Measurements from ENCODE around the gene CABP1.
"Not testable (repeated sequence)": the region's sequence is repeated elsewhere in the genome, so short reads cannot be mapped to it uniquely, and the experiment has no call there.

CABP1 gene

GRCh38 chr12:120639771-120640721 is at the start of gene CABP1:
TSS of gene CABP1 (plus strand) at chr12:120640626. CDS start at chr12:120640686, 60 bp downstream.
- peak; percentile 26 for DNase-seq (ENCODE audit: low read depth, low spot score)

DNA sequence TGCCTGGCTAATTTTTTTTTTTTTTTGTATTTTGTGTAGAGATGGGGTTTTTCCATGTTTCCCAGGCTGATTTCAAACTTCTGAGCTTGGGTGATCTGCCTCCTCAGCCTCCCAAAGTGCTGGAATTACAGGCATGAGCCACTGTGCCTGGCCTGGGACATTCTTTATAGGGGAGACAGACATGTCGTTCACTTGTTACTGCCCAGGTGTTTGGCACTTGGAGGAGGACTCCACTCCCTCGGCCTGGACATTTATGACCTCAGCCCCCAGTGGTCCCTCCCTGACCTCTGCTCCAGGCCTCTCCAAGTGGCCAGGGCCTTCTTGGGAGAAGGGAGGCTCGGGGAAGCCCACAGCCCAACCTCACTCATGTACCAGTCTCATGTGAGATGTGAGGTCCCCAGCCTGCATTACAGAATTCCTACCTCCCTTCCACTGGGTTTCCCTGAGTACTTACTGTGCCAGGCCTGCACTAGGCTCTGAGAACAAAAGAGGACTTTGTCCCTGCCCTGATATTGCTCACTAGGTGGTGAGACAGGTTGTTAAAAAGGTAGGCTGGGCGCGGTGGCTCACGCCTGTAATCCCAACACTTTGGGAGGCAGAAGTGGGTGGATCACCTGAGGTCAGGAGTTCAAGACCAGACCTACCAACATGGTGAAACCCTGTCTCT is 49.6 kb upstream of the CABP1 start:
- DNase-seq (ENCODE audit: low read depth, low spot score) = no peak

DNA sequence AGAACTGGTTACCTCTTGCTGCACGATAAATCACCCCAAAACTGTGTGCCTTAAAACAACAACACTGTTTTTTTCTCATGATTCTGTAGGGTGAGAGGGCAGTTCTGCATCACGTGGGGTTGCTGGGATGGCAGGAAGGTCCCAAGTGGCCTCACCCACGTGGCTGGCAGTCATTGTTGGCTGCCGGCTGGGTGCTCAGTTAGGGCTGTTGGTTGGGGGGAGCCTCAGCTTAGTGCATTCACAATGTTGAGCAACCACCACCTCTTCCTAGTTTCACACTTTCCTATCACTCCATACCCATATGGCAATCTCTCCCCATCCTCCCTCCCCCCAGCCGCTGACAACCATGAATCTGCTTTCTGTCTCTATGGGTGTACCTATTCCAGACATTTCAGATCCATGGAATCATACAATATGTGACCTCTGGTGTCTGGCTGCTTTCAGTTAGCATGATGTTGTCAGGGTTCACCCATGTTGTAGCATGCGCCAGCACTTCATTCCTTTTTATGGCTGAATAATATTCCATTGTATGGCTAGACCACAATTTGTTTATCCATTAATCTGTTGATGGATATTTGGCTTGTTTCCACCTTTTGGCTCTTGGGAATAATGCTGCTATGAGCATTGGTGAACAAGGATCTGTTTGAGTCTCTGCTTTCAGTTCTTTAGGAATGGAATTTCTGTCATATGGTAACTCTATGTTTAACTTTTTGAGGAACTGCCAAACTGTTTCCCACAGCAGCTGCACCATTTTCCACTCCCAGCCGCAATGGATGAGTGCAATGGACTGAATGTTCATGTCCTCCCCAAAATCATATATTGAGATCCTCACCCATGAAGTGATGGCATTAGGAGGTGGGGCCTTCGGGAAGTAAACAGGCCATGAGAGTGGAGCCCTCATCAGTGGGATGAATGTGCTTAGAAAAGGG is 48.0 kb upstream of the CABP1 start:
- DNase-seq (ENCODE audit: low read depth, low spot score) = no peak

- DNase-seq (ENCODE audit: low read depth, low spot score) = no peak
These were observed 43.5 kb upstream of the CABP1 start for GRCh38 chr12:120596901-120597300.

- DNase-seq (ENCODE audit: low read depth, low spot score) = no peak
These were observed 42.6 kb upstream of the CABP1 start for GRCh38 chr12:120597861-120598260.

- DNase-seq (ENCODE audit: low read depth, low spot score) = no peak
These were observed 41.6 kb upstream of the CABP1 start for GRCh38 chr12:120598674-120599463.

DNA sequence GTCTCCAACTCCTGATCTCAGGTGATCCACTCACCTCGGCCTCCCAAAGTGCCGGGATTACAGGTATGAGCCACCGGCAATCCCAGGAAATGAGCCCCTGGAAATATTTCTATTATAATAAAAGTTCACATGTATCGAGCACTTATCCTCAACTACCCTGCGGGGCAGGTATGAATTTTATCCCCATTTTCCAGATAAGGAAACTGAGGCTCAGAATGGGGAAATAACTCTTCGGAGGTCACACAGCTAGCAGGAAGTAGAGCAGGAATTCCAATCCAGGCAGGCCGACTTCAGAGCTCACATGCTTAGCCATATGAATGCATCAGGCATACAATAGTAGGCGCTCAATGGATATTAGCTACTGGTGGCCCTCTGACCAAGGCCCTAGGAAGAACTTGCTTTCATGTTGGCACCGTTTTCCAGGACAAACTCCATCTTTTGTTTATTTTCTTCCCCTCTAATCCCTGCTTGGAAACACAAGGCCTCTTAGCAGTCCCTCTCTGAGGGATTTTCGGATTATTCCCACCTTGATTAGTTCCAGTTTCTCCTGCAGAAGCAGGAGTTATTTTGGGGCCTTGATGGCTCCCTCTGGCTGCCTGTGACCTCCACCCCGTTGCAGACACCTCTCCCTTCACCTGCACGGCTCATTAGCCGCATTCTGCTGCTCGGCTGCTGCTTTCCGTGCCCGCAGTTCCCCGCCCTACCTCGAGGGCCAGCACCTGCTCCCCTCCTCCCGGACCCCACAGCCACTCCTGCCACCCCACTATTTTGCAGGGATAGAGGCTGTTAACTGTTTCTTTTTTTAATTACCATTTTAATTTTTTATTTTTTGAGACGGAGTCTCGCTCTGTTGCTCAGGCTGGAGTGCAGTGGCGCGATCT is 40.5 kb upstream of the CABP1 start:
- no peak for DNase-seq (ENCODE audit: low read depth, low spot score)

DNA sequence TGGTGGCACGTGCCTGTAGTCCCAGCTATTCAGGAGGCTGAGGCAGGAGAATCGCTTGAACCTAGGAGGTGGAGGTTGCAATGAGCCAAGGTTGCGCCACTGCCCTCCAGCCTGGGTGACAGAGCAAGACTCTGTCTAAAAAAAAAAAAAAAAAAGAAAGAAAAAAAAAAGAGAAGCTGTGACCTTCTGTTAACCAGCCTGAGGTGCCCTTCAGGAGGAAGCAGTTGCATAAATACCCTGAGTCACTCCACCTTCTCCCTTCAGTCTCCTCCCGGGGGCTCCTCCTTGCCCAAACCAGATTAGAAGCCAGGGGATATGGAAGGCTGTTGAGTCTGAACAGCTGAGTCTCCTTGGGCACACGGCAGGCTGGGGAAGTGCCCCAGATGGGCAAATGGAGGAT is 38.0 kb upstream of the CABP1 start:
- not testable (repeated sequence) for DNase-seq (ENCODE audit: low read depth, low spot score)

DNA sequence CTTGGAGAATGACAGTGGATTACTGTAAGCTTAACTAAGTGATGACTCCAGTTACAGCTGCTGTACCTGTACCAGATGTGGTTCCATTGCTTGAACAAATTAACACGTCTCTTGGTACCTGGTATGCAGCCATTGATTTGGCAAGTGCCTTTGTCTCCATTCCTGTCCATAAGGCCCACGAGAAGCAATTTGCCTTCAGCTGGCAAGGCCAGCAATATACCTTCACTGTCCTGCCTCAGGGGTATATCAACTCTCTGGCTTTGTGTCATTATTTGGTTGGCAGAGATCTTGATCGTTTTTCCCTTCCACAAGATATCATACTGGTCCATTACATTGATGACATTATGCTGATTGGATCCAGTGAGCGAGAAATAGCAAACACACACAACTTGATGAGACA is 29.9 kb upstream of the CABP1 start:
- DNase-seq (ENCODE audit: low read depth, low spot score) = no peak

DNA sequence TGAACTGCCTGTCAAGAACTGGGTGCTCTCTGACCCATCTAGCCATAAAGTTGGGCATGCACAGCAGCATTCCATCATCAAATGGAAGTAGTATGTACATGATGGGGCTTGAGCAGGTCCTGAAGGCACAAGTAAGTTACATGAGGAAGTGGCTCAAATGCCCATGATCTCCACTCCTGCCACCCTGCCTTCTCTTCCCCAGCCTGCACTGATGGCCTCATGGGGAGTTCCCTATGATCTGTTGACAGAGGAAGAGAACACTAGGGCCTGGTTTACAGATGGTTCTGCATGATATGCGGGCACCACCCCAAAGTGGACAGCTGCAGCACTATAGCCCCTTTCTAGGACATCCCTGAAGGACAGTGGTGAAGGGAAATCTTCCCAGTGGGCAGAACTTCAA is 28.9 kb upstream of the CABP1 start:
- DNase-seq (ENCODE audit: low read depth, low spot score) = not testable (repeated sequence)

- DNase-seq (ENCODE audit: low read depth, low spot score) = no peak
These were observed 25.6 kb upstream of the CABP1 start for GRCh38 chr12:120614848-120615247.

GRCh38 chr12:120617193-120617592 is 23.2 kb upstream of the CABP1 start:
- DNase-seq (ENCODE audit: low read depth, low spot score) = not testable (repeated sequence)

DNA sequence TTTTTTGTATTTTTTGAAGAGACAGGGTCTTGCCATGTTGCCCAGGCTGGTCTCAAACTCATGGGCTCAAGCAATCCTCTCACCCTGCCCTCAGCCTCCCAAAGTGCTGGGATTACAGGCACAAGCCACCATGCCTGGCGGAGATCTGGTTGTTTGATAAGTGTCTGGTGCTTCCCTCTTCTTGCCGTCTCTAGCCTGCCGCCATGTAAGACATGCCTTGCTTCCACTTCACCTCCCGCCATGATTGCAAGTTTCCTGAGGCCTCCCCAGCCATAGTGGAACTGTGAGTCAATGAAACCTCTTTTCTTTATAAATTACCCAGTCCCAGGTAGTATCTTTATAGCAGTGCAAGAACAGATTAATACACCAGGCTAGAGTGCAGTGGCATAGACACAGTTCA is 22.7 kb upstream of the CABP1 start:
- DNase-seq (ENCODE audit: low read depth, low spot score) = not testable (repeated sequence)

- DNase-seq (ENCODE audit: low read depth, low spot score) = no peak
These were observed 21.3 kb upstream of the CABP1 start for GRCh38 chr12:120618954-120619615.

DNA sequence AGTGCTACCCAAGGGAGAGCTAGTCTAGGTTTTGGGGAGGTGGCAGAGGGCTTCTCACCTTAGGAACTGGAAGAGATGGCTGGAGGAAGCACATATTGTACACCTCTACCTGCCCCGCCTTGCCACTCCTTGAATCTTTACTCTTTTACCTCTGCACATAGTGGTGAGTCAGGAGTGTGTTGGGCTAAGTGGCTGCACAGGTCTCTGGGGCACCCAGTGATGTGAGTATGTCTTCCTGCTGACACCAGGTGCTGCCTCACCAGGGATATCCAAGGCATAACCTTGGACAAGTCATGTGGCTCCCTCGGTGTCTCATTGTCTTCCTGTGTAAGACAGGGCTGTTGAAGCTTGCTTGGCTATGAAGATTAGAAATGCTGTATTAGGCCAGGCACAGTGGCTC is 19.8 kb upstream of the CABP1 start:
- DNase-seq (ENCODE audit: low read depth, low spot score) = no peak

DNA sequence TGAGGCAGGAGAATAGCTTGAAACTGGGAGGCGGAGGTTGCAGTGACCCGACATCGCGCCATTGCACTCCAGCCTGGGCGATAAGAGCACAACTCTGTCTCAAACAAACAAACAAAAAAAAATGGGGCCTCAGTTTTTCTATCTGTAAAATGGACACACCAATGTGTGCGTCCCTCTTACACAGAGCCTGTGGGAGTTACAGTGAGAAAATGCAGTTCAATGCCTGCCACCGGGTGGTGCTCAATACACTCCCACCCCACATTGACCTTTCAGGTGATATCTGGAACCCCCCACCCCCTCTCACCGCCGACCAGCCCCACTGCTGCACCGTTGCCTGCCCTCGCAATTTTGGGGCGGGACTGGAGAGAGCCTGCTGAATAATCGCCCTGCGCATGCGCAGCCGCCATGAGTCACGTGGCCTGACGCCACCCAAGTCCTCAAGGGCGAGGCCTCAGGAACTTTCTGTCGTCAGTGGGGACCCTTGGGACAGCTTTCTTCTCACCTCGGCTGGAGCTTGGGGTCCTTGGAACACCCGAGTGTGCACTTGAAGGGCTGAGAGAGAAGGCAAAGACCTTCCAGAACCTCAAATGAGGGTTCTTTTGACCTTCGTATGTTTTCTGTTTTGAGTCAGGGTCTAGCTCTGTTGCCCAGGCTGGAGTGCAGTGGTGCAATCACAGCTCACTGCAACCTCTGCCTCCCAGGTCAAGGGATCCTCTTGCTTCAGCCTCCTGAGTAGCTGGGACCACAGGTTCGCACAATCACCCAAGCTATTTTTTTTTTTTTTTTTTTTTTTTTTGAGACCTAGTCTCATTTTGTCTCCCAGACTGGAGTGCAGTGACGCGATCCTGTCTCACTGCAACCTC is 14.6 kb upstream of the CABP1 start:
- DNase-seq (ENCODE audit: low read depth, low spot score) = no peak

DNA sequence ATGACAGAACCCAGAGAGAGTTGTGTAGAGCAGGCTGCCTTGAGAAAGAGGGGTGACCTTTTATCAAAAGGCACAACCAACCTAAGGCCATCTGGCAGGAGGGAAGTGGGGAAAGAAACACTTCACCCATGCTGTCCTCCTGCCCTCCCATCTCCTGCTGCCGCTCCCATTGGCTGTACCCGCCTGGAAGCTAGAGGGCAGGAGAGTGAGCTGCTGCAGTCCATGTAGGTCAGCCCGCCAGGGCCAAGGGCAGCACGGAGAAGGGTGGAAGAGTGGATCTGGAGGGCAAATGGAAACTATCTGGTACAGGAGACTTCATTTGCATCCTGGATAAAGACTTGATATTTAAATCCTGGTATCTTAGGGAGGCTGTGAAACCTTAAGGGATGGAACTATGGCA is 11.5 kb upstream of the CABP1 start:
- DNase-seq (ENCODE audit: low read depth, low spot score) = no peak

DNA sequence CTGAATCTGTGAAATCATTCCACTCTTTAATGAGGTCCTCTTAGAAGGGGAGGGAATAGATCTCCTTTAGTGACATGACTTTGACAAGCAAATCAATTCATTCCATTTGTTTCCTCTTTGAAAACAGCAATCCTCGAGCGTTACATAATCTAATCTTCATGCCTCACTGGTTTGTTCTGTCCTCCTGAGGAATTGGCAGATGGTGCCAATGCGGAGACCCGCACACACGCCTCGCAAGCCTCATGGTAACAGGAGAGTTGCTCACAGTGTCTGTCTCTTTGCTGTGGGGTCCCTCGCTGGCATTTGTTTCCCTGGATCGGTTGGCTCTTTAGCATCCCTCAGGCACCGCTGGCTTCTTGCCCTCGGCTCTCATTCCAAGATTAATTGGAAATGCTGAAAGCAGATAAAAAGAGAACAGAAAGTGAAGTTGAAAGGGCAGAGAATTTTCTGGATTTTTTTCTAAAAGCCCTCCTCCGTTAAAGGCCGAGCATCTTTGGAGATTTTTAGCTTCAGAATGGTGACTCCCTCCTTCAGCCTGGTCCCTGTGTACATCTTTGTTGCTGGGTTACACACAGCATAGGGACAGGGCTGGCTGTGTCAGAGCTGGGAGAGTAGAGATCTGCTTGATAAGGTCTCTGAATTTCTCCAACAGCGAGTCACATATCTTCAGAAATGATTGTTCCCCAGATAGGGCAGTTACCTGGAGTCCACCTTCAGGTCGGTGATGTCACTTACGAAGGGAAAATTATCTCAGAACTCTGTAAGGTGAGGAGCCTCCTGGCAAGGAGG is 10.1 kb upstream of the CABP1 start:
- DNase-seq (ENCODE audit: low read depth, low spot score) = no peak

All from activated CD4-positive, CD25-positive, alpha-beta regulatory T cell treated with anti-CD3 and anti-CD28 coated beads, Interleukin-2, amount 50 U/mL, for 16 hours (primary cell).